Stimulated activated CD4-positive, alpha-beta T cell treated with anti-CD3 and anti-CD28 coated beads, TNF-alpha, amount 100 ng/mL, for 24 hours (primary cell): Measurements from ENCODE around the gene ADAMTS5.

Source experiments
- DNase-seq, 3 experiments: peaks; one replicate each; pipeline ENCODE4 v3.0.0-alpha.2; 2020; ENCODE audit warnings: low read depth in 3 of 3

The ADAMTS5 gene

GRCh38 chr21:26887251-26887650, 79.6 kb downstream of the ADAMTS5 start:
- no peak for DNase-seq

DNA sequence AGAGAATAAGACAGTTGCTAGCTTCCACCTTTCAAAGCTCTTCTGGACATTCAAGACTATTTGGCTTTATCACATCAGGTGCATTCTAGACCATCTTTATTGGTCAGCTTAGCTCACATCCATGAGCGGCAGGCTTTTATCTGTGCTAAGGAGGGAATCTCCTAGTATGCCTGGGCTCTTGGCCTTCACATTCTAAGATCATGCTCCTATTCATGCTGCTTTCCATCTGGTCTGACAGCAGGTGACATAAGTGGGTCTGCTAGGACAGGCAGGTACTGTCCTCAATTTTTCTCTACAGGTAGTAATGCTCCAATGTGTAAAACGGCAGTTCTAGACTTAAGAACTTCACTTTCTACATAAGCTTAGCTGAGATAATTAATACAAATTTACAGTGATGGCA, 82.5 kb downstream of the ADAMTS5 start:
- DNase-seq, result no peak

DNA sequence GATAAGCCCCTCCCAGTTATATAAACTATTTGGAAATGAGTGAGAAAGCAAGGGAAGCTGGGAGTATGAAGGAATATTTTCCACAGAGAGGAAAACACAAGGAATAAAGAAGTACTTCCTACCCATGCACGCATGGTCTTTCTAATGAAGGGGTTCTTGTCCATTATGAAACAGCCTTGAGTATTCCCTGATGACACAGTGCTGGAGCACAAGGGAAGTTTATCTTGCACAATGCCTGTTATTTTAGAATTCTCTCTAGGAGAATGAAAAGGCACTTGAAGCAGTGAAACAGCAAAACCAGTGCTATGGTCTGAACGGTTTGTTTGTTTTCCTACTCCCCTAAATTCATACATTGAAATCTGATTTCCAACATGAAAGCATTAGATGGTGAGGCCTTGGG, 83.1 kb downstream of the ADAMTS5 start:
- DNase-seq, result no peak

GRCh38 chr21:26881504-26882228, 85.2 kb downstream of the ADAMTS5 start:
- no peak for DNase-seq

GRCh38 chr21:26877018-26877417, 89.9 kb downstream of the ADAMTS5 start:
- no peak for DNase-seq

DNA sequence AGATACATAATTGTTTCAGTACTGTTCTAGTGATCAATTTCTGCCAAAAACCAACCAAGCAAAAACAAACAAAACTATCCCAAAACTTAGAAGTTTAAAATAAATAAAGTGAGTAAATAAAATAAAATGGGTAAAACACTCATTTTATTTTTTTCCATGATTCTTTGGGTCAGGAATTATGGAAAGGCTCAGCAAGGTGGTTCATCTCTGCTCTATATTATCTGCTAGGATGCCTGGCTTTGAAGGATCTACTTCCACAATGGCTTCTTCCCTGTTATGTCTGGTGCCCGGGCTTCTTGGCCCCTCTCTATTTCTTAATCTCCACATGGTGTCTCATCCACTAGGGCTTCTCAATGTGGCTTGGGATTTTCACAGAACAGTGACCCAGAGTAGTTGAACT, 92.5 kb downstream of the ADAMTS5 start:
- DNase-seq, result no peak
